Stimulated activated CD4-positive, alpha-beta T cell treated with anti-CD3 and anti-CD28 coated beads, Interleukin-12 subunit alpha, Interleukin-12 subunit beta, amount 100 ng/mL, for 4 hours (primary cell): ENCODE measurements around the gene CHAT.

Experiments used
- DNase-seq: peaks from one replicate; pipeline ENCODE4 v3.0.0-alpha.2; 2020

The CHAT gene

DNA sequence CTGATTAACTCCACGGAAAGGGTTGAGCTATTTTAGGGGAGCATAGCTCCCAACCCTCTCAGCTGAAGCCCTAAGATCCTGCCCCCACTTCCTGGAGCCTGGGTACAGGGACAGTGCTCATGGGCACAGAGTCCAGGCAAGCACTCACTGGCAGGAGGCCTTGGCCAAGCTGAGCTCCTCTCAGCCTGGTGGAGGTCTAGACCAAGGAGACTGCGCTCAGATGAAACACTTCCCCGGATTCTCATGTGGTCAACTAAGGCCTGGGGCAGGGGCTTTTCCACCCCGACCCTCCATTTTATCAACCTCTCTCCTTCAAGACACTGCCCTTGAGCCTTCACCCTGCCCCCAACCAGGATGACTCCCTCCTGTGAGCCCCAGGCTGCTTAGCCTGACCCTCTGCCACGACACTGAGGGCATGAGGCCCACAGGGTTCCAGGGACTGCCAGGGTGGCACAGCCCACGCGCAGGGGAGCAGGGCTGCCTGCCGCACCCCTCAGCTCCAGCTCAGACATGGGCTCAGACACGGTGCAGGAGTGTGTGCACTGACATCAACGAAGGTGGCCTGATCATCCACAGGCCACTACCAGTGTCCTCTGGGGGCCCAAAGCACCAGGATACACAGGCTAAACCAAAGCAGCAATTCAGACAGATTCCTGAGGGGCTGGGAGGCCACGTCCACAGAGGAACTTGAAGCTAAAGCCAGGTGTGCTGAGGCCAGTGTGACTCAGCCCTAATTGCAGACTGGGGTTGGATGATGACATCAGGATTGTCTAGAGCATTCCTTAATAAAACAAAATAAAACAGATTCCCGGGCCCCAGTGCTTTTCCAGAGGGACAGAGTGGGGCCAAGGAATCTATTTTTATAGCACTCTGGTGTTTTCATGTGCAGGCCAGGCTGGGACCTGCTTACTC is 18.8 kb downstream of the CHAT start:
- DNase-seq, result no peak

DNA sequence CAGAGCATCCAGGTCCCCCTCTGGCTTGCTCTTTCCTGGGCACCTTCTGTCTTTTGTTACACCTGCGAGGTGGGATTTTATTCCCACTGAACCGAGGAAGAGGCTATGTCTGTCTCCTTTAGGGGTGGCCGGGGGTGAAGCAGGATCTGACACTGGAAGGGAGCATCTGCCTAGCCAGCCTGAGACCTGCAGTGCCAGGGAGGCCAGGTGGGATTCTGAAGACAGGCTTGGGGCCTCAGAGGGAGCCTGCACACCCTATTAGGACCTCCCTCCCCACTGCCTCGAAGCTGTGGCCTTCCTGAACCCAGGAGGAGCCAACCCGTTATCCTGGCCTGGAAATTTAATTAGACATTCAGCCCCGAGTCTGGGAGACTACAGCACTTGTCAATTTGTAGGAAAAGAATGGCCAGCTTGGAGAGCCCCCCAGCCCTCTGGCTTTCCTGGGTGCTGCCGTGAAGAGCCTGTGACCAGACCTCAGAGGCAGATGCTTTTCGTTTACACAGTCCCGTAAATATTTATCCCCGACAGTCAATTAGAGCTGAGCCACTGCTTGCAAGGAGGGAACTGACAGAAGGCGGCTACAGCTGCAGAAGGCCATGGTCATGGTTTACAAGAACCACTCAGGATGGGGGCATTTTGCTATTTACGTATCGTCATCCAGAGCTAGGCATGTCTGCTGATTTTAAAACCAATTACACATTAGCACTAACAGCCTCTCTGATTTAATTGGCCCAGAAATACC is 19.7 kb downstream of the CHAT start:
- DNase-seq, result no peak

DNA sequence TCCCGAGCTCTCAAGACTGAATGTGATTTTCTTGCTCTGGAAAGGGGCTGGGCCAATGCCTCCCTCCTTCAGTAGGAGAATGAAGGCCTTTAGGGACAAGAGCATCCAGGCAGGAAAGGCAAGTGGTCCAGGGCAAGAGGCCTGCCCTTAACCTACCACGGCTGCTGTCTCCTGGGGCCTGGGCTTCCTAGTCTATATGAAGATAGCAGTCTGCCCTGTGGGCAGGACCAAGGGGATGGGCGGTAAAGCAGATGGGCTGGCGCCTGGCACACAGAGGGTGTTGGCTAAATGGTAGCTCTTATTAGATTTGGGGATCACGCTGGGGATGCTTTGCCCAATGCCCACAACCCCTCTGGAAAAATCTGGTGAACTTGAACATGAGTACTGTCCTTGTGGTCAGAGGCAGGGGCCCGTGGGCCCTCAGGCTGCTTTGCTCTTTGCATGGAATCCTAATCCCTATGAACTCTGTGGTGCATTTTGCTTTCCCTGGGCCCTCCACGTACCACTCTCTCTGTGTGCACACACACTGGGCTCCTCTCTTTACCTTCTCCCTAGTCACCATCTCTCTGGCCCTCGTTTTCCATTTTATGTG is 20.3 kb downstream of the CHAT start:
- DNase-seq, result no peak

DNA sequence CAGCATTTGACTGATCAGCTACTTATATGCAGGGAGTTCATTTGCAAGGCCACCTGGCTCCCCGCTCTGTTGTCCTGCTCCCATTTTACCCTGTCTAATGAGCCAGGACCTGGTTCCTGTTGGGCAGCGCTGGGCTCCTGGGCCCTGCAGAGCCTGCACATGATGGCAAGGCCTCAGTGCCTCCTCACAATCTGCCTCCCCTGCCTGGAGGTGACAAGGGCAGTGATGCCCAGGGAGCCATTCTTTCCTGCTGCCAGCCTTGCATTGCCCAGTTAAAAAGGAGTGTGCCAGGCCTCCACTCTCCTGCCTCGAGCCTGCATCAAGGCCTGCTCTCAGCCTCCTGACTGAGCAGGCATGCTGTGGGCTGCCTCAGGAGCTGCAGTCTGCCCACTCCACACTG is 28.5 kb downstream of the CHAT start:
- no peak for DNase-seq

DNA sequence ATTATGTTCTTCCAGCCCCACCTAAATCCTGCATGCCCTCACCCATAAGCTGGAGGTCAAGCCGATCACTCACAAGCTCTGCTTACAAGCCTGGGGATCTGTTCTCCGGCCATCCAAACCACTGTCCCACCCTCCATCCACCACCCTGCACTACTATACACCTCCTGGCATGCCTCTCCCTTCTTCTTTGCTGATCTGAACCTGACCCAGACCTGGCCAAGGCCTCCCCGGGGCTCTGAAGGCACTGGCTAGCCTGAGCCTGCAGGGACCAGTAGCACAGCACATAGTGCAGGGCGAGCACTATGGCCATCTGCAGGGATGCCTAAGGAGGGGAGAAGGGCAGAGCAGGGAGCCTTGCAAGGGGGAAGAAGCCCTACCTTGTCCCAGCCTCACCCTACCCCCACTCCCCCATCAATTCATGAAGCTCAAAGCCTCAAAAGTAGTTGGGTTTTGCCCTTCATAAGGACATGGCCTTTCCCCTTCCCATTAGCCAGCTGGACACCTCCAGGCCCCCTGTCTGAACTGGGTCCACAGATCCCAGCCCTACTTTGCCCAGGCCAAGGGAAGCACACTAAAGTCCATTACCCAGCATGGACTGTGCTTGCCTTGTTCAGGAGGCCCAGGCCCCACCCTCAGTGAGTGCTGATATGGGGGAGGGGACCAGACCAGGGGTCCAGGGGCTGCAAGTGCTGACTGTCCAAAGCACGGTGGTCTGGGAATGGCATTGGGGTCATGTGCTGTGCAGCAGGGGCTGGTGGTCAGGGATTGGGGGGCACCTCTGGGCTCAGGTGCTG is 29.6 kb downstream of the CHAT start:
- no peak for DNase-seq

DNA sequence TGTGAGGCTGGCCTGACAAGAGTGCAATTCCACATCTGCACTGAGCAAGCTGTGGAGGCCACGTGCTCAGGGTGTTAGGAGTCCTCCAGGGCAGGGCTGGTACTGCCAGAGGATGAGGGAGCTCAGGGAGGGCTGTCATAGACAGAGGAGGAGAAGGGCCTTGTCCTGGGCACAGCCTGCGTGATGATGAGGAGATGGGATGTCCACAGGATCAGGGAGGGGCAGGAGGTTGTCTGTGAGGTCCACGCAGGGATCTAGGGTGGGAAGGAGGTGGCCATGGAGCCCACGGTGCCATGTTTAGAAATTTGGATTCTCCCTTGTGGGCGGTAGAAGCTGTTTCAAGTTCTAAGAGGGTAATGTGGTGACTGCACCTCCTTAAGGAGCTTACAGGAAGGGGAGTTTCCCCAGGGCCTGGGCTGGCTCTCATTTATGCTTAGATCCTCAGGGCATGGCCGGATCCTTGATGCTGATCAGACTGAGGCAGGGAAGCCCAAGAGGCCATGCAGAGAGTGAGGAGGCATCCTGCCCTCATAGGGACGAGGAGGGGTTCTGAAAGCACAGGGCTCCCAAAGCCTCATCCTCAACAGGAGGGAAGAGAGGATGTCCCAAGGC is 30.3 kb downstream of the CHAT start:
- DNase-seq, result no peak

DNA sequence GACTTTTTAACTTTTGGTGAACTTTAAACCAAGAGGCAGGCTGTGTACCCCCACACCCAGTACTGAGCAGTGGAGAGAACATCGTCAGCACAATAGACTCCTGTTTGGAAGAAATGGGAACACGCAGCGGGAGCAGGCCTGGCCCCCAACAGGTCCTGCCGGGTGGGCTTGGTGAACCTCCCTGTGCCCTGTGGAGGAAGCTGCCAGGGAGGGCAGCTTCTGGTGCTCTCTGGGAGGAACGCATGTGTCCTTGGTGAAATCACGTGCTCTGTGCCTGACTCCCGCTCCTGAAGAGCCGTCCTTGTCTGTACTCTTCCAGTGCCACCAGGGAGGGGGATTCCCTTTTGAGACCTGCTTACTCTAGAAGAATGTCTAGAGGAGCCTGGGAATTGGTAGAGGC is 31.6 kb downstream of the CHAT start:
- DNase-seq, result no peak

DNA sequence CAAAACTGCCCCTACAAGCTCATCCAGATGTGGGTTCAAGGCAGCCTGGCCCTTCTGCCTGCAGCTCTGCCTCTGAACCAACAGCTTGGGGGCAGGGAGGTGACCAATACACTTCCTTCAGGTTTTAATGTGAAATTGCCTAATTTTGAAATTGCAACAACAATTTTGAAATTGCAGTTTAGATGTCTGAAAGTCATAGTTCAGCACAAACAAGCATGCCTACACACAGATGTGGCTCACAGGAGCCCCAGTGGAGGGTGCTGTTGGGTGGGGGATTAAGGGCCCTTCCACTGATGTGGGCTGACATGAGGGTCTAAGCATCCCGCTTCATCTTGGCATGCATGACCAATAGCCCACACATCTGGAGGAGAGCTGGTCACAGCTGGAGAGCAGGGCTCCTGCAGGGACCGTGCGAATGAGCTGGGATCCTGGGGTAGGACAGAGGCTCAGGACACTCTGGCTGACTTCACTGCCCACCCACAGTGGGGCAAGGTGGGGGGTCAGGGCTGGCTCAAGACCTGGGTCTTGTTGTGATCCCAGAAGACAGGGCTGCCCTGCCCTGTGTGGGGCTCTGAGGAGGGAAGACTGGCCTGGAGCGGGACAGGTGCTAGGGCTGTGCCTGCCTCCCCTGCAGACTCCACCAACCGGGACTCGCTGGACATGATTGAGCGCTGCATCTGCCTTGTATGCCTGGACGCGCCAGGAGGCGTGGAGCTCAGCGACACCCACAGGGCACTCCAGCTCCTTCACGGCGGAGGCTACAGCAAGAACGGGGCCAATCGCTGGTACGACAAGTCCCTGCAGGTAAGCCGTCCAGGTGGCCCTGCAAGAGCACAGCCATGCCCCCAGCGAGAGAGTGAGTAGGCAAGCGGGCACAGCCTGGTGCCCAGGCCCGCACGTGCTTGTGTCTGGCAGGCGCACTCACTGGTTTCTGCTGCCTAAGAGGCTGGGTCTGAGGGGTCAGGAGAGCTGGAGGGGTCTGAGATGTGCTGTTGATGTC is 32.3 kb downstream of the CHAT start:
- DNase-seq, result no peak

DNA sequence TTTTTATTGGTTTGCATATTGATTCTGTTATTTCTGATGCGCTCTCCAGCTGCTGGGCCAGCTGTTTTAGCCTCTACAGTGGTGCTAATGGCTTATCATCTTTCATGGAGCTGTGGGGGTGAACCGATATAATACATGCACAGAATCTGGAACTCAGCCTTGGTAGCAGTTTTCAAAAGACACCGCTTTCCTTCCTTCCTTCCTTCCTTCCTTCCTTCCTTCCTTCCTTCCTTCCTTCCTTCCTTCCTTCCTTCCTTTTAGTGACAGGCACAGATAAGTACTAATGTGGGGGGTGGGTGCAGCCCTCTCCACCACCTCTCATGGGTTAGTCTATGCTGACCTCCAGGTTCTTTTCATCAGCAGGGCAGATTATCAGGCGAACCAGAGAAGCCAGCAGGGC is 33.7 kb downstream of the CHAT start:
- no peak for DNase-seq

DNA sequence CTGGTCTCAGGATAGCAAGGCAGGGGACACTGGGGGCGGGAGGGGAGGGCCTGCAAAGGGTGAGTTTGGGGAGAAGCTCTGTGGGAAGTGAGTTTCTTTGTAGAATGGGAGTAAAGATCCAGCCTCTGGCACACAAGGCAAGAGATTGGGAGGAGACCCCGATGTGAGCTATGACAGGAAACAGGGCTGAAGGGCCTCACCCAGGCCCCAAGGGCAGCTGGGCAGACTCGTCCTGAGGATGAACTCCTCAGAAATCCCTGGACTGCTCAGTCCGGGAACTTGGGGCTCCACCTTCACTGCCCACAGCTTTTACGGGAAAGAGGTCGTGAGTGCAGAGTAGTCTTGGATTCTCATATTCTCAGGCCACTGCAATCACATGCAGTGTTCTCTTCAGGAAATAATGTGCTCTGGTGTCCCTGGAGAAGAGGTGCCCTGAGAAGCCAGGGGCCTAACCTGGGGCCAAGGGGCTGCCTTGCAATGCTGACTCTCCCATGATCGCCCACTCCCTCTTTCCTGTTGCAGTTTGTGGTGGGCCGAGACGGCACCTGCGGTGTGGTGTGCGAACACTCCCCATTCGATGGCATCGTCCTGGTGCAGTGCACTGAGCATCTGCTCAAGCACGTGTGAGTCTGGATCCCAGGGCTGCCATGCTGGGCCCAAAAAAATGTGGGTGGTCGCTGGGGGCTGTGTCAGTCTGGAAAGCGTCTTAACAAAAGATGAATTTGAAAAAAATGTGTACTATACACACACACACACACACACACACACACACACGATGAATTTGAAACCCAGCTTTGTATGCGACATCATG is 34.4 kb downstream of the CHAT start:
- DNase-seq, result no peak

DNA sequence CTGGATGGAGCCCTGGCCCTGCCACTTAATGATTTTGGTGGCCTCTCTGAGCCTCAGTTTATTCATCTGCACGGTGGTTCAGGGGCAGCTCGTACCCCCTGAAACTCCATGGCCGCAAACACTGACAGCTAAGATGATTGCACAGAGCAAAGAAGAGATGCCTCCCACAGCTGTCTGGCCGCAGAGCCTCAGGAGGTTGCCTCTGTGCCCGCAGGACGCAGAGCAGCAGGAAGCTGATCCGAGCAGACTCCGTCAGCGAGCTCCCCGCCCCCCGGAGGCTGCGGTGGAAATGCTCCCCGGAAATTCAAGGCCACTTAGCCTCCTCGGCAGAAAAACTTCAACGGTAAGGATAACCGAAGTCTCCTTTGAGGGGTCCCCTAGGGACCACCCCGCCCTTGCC is 35.5 kb downstream of the CHAT start:
- DNase-seq, result no peak

DNA sequence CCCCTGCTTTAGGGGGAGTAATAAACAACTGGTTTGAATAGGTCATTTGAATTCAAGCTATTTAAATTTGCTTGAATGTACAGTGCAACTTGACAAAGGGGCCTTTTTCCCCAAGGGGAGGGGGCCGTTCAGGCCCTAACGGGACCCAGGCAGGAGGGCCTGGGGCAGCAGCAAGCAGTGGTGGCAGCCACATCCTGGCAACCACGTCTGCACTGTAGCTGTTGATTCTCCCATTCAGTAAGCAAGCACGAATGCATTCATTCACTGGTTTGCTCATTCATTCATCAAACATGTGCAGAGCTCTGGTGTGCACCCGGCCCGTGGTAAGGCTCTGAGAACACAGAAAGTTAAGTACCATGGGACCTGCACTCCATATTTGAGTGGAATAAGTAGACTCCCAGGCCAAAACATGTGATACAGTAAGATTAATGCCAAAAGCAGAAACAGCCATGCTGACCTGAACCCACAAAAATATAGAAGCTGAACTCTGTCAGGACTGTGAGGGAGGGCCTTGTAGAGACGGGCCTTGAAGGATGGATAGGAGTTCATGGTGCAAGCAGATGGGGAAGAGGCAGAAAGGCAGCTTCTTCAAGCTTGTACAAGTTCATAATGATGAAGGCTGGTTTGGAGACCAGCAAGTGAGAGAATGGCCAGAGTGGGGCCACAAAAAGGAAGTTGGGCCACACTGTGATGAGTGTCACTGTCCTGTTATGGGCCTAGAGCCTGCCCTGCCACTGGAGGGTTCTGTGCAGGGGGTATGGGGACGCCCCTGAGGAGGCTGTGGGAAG is 36.3 kb downstream of the CHAT start:
- no peak for DNase-seq

DNA sequence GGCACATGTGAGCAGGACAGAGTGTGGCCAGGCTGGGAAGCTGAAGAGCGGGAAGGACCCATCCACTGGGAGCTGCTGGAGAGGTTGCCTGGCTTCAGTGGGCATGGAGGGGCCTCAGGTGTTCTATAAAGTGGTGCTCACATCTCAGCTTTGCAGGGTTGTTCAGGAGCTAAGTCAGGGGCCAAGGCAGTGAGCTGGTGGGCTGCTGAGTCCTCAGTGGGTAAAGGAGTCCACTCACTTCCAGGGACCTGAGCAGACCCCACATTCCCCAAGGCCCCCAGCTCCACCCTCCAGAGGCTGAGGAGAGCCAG is 36.8 kb downstream of the CHAT start:
- no peak for DNase-seq

DNA sequence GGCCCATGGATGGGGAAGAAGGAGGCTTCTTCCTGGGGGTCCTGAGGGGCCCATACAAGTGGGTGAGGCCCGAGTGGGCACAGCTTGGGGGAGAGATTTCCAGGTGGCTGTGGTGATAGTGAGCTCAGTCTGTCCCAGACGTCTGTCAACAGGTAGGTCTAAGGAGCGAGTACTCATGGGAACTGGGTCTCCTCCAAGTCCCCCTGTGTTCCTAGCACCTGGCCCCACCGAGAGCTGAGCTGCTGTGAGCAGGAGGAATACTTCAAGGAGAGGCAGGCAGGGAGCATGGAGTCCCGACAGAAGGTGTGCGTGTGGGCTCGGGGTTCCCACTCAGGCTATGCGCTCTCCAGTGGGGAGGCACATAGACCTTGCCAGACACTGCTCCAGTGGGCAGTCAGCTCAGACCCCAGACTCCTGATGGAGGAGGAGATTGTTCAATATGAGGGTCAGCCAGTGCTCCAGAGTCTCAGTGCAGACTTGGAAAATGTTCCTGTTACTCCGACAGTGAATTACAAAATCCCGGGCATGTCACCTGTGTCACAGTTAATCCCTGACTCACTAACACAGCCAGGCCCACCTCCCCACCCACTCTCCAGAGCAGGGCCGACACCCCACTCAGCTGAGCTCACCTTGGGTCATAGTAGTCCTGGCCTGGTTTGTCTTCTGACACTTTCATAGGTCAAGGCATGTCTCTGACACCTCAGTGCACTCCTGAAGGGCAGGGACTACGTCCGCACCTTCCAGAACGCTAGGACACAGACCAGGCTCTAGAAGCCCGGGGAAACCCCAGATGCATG is 37.4 kb downstream of the CHAT start:
- DNase-seq, result no peak

DNA sequence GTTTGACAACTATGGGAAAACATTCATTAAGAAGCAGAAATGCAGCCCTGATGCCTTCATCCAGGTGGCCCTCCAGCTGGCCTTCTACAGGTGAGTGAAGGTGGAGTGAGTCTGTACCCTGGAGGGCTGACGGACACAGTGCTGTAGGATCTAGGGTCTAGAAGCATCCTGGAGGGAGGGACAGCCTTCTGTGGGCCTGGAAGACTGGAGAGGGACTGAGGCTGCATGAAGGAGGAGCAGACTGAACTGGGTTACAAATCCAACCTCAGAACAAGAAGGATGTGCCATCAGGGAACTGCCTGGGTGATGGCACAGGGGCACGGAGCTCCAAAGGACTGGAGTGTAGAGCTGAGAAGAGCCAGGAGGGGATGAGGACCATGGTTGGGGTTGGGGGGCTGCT is 38.1 kb downstream of the CHAT start:
- DNase-seq, result no peak

DNA sequence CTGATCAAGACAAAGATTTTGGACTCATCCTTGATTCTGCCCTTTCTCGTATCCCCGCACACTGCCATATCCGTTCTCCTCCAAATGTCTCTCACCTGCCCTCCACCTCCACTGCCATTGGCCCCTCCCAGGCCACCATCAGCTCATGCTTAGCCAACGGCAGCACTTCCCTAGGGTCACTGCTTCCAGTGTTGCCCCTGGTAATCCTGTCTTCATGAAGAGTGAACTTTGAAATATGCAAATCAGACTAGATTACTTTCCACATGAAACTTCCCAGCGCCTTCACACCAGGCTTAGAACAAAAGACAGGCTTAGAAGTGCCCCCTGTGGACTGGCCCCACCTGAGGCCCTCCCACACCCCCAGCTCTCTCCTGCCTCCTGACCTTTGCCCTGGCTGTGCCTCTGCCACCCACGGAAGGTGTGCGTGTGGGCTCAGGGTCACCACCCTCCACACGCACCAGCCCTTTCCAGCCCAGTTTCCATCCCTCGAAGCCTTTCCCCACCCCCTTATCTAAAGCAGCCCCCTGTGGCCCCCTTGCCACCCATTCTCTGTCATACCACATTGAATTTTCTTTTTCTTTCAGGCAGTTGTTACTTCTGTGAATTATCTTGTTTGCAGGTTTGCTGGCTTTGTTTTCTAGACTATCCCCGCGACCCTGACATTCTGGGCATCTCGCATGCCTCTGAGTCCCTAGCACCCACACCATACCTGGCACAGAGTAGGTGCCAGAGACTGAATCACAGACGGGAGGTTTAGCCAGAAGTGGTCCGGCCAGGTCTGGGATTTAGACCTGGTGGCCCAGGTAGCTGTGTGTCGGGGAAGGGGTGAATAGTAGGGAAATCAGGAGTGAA is 38.8 kb downstream of the CHAT start:
- no peak for DNase-seq

DNA sequence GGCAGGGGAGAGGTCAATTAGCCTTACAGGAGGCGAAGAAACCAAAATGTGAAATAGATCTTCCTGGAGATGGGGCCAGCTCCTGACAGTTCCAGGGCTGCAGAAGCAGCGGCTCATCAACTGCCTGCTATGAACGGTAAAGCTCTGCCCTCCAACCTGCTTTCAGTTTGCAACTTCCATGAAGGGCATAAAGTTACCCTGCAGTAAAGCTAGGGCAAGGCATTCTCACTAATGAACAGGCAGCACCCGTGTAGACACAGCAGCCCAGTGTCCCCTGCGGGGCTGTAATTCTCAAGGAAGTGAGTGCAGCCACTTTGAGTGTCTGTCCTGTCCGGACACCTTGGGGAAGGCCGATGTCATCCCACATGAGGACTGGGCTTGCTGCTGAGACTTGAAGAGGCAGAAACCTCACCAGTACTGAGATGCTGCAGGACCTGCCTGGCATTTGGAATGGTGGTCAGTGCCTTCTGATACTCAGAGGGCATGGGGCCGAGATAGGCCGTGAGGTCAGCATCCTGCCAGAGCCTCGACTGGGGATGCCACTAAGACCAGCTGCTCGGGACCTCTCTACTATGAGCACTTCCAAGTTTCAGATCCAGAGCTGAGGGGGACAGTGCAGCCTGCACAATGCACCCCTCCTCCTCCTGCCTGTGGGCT is 39.6 kb downstream of the CHAT start:
- no peak for DNase-seq
